Lung (tissue), 12 donors: ENCODE data around the gene MCM5. TPM values are rescaled to one million over a fixed set of nuclear protein-coding genes. Genes with fewer than 3 reads are reported as not detected.

Experiments used
- ATAC-seq: fragments of 200-7000 bp; cut with Tn5 transposase; one replicate; pipeline ENCODE4 v1.9.1; 2020; ENCODE audit warnings: moderate number of reproducible peaks; ENCODE audit not compliant: insufficient read depth, low FRiP score
- DNase-seq, 3 donors: peaks; one replicate each; pipeline ENCODE4 v3.0.0-alpha.2; 2013 to 2017
- H3K27ac ChIP-seq, 2 donors: one replicate each; pipeline ENCODE4 v1.5.1; 2013; ENCODE audit warnings: mild to moderate bottlenecking in 2 of 2, moderate library complexity in 2 of 2, control low read depth in 1 of 2, inconsistent platforms in 1 of 2, low read depth in 1 of 2, low read length in 1 of 2
- H3K27me3 ChIP-seq, 3 donors: one replicate each; pipeline ENCODE4 v1.5.1; 2013; ENCODE audit warnings: low read length in 2 of 3; ENCODE audit not compliant: control insufficient read depth in 3 of 3, insufficient read depth in 3 of 3
- H3K36me3 ChIP-seq, 4 donors: one replicate each; pipeline ENCODE4 v1.5.1; 2013; ENCODE audit warnings: low read length in 4 of 4, mild to moderate bottlenecking in 1 of 4, moderate library complexity in 1 of 4; ENCODE audit not compliant: control insufficient read depth in 4 of 4, insufficient read depth in 4 of 4
- H3K4me1 ChIP-seq, 5 donors: one replicate each; pipeline ENCODE4 v1.5.1; 2013; ENCODE audit warnings: low read length in 5 of 5, mild to moderate bottlenecking in 2 of 5, moderate library complexity in 1 of 5; ENCODE audit not compliant: control insufficient read depth in 5 of 5, insufficient read depth in 5 of 5
- H3K4me3 ChIP-seq: one replicate; pipeline ENCODE4 v1.5.1; 2013; ENCODE audit warnings: mild to moderate bottlenecking, control low read depth, moderate library complexity
- H3K9ac ChIP-seq, 2 donors: one replicate each; pipeline ENCODE4 v1.5.1; 2013; ENCODE audit warnings: low read length in 2 of 2, control low read depth in 1 of 2; ENCODE audit not compliant: insufficient read depth in 1 of 2
- H3K9me3 ChIP-seq, 4 donors: one replicate each; pipeline ENCODE4 v1.5.1; 2013; ENCODE audit warnings: low read length in 3 of 4, mild to moderate bottlenecking in 1 of 4, moderate library complexity in 1 of 4; ENCODE audit not compliant: control insufficient read depth in 4 of 4, insufficient read depth in 3 of 4
- CTCF ChIP-seq: IDR thresholded peaks from 2 replicates; pipeline ENCODE4 v1.5.1; 2012; ENCODE audit warnings: mild to moderate bottlenecking; ENCODE audit errors: control extremely low read depth, extremely low read depth
- WGBS, 2 donors: extraction: QIAGEN DNeasy Blood & Tissue Kit; methylation state at CpG; one replicate each; pipeline ENCODE4 v1.1.7; 2013; 5-methylcytosine and 5-hydroxymethylcytosine counted together
- polyA plus RNA-seq, 2 donors: library from polyadenylated mRNA; stranded (reverse); fragments of 200-250 nt; gene quantifications; one replicate each; pipeline ENCODE4 v1.2.1, GENCODE V29; 2013
- total RNA-seq, 2 donors: library from RNA; depleted of rRNA in 1 of 2; stranded (reverse); fragments of >200 nt in 1 of 2; gene quantifications; one replicate each; pipeline ENCODE4 v1.2.1, GENCODE V29; 2014 to 2021
- donor health status: control.
- donor health status: control.
- donor health status: Bipolar disorder and iron deficiency.
- donor health status: healthy.
- donor health status: DM: yes; HTN: yes; CAD: no.

Gene MCM5
- total and polyA plus RNA-seq, 4 donors, result 17.6 to 43.1 (median 25.9) TPM

GRCh38 chr22:35384975-35385588 is 14.9 kb upstream of the MCM5 start:
- H3K27ac ChIP-seq, result peak overlapping the region in 1 of 2 donors; percentile 30
- peaks cover 0 to 3% (median 0%) of the 10 kb centered on the region in 4 donors for H3K9me3 ChIP-seq
- no peak for TF ChIP-seq CTCF
- H3K36me3 ChIP-seq, result peaks cover 0 to 25% (median 0%) of the 10 kb centered on the region in 4 donors
- WGBS, 2 donors, result 77 to 83% methylated on average over 6 of the region's 6 CpGs
- ATAC-seq (no peak), DNase-seq (no peak)
- H3K27me3 ChIP-seq, result no peaks in the 10 kb centered on the region
- no peak overlapping the region for H3K9ac ChIP-seq
- peaks cover 0 to 12% (median 0%) of the 10 kb centered on the region in 5 donors for H3K4me1 ChIP-seq
- H3K4me3 ChIP-seq, result no peak overlapping the region

- Histone ChIP-seq H3K27me3 (no peaks in the 10 kb centered on the region), H3K9ac (no peak overlapping the region), H3K4me1 (peaks cover 0 to 3% (median 0%) of the 10 kb centered on the region in 5 donors), H3K4me3 (no peak overlapping the region), H3K36me3 (peaks cover 0 to 29% (median 0%) of the 10 kb centered on the region in 4 donors), H3K27ac (no peak overlapping the region), H3K9me3 (peaks cover 0 to 3% (median 0%) of the 10 kb centered on the region in 4 donors)
- 96 to 97% methylated on average over 14 to 19 of the region's 19 CpGs for WGBS, 2 donors
- ATAC-seq, result no peak
- TF ChIP-seq CTCF, result no peak
- no peak for DNase-seq
These were observed 13.2 kb upstream of the MCM5 start for GRCh38 chr22:35386670-35387288.

- Histone ChIP-seq H3K9ac (no peak overlapping the region), H3K4me3 (no peak overlapping the region), H3K4me1 (no peaks in the 10 kb centered on the region), H3K36me3 (peaks cover 0 to 37% (median 0%) of the 10 kb centered on the region in 4 donors), H3K9me3 (peaks cover 0 to 3% (median 0%) of the 10 kb centered on the region in 4 donors), H3K27me3 (no peaks in the 10 kb centered on the region), H3K27ac (no peak overlapping the region)
- ATAC-seq, result no peak
- TF ChIP-seq CTCF, result no peak
- no peak for DNase-seq
- 83 to 96% methylated on average over 5 of the region's 5 CpGs for WGBS, 2 donors
These were observed 9.0 kb upstream of the MCM5 start for GRCh38 chr22:35390933-35391332.
